NB4 (cell line): ENCODE data around the gene DCAF17.
A peak's percentile ranks its signal among the peaks of the same experiment; 100 is the strongest.

Experiments
- DNase-seq: peaks from one replicate; pipeline ENCODE4 v3.0.0; 2010; ENCODE audit warnings: low read depth
- H3K4me3 ChIP-seq: one replicate; pipeline ENCODE4 v1.5.1; 2011; ENCODE audit warnings: mild to moderate bottlenecking, low read depth, low read length, moderate library complexity
- MYC ChIP-seq: IDR thresholded peaks from 2 replicates; pipeline ENCODE4 v1.6.1; 2011; ENCODE audit warnings: low read depth, low read length
- POLR2A ChIP-seq: IDR thresholded peaks from 2 replicates; pipeline ENCODE4 v1.6.1; 2011; ENCODE audit warnings: mild to moderate bottlenecking; ENCODE audit not compliant: insufficient read length; ENCODE audit errors: extremely low read depth
- TF ChIP-seq, protein P1 (sequence below): IDR thresholded peaks from 2 replicates; pipeline ENCODE4 v1.6.1; 2011; ENCODE audit warnings: low read depth, low read length
- TF ChIP-seq, protein P2 (sequence below): IDR thresholded peaks from one replicate; pipeline ENCODE4 v1.5.1; 2012; ENCODE audit warnings: low read depth, low read length

The DCAF17 gene

DNA sequence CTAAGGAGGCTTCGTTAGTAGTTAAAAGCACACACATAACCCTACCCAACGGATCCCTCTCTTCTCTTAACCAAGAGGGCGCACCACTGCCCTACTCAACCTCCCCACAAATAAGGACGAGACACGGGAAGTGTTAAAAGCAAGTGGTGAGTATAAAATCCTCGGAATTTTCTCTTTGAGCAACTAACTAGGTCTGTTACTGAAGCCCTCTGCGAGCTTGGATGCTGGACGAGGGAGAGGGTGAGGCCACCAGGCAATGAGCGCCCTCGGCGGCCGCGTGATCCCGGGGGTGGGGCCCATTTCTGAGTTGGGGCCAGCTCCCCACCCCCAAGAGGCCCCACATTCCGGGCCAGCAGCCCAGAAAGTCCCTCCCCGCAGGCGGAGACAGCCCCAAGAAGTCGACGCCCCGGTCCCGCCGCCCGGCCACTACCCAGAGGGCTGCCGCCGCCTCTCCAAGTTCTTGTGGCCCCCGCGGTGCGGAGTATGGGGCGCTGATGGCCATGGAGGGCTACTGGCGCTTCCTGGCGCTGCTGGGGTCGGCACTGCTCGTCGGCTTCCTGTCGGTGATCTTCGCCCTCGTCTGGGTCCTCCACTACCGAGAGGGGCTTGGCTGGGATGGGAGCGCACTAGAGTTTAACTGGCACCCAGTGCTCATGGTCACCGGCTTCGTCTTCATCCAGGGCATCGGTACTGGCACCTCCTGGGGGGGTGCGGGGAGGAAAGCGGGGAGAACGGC is 88.2 kb downstream of the DCAF17 start, which contains the start of gene CYBRD1:
CYBRD1 (plus strand) TSS at position 423 of the 736 bp plus-strand sequence; CDS start at position 495, 72 bp downstream.
- peak; percentile 72 for TF ChIP-seq POLR2A
- TF ChIP-seq, protein P1, sequence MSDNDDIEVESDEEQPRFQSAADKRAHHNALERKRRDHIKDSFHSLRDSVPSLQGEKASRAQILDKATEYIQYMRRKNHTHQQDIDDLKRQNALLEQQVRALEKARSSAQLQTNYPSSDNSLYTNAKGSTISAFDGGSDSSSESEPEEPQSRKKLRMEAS, result peak; percentile 46
- TF ChIP-seq MYC, result peak; percentile 78
- TF ChIP-seq, protein P2, sequence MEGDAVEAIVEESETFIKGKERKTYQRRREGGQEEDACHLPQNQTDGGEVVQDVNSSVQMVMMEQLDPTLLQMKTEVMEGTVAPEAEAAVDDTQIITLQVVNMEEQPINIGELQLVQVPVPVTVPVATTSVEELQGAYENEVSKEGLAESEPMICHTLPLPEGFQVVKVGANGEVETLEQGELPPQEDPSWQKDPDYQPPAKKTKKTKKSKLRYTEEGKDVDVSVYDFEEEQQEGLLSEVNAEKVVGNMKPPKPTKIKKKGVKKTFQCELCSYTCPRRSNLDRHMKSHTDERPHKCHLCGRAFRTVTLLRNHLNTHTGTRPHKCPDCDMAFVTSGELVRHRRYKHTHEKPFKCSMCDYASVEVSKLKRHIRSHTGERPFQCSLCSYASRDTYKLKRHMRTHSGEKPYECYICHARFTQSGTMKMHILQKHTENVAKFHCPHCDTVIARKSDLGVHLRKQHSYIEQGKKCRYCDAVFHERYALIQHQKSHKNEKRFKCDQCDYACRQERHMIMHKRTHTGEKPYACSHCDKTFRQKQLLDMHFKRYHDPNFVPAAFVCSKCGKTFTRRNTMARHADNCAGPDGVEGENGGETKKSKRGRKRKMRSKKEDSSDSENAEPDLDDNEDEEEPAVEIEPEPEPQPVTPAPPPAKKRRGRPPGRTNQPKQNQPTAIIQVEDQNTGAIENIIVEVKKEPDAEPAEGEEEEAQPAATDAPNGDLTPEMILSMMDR, result no peak
- DNase-seq, result peak; percentile 93
- peak within 1 kb of the TSS; percentile 75 for H3K4me3 ChIP-seq

DNA sequence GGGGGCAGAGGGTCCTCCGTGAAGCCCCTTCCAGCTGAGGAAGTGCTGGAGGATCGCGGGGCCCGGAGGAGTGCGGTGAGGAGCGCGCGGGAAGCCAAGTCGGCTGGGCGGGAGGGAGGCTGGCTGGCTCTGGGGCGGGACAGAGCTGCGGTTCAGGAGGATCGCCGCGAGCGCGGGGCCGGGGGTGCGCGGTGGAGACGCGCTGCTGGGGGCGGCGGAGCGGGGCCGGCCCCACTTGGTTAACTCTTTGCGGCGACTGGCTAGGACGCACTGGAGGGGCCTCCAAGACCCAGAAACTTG is 88.7 kb downstream of the DCAF17 start:
- peak; percentile 69 for DNase-seq
- H3K4me3 ChIP-seq, result peak overlapping the region; percentile 75
- no peak for TF ChIP-seq POLR2A
- no peak for TF ChIP-seq MYC
- TF ChIP-seq, protein P2, result no peak
- TF ChIP-seq, protein P1, result no peak

DNA sequence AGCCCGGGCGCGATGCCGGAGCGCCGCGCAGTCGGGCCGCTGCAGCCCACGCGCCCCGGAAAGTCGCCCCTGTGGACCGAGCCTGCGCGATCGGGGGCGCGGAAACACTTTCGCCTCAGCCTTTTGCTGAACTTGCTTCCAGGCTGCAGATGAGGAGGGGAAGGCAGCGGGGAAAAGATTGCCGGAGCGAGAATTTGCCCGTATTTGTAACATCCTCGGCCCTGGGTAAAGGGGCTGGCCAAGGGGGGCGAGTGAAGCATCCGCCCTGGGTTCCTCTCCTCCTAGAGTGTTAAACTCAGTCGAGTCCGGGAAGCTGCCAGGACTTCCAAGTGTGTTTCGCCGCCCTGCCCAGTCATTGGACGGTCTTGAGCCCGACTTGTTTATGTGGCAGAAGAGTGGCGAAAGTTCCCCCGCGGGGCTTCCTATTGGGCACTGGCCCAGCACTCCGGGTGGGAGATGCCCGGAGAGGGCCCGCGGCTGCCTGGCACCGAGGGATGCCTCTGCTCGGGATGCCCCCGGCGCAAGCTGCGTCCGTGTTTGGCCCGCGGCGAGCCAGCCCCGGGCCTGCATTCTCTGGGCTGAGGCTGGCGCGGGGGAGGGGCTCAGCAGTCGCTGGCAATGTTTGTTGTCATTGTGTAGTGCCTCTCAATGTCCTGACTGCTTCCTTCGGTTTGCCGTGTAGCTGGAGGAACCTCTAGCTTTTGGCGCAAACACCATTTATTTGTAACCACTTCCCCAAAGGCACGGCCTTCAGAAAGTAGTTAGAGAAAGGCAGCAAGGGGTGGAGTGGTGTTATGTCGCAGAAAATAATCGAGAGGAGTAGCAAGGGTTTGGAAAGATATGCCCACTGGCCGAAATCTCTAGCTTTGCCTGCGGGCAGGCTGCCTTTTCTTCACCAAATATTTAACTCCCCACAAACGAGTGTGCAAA is 89.3 kb downstream of the DCAF17 start:
- peak overlapping the region; percentile 75 for H3K4me3 ChIP-seq
- TF ChIP-seq MYC (no peak; the same call in 1 of the 2 replicates), POLR2A (peak; percentile 47)
- TF ChIP-seq, protein P1, result peak; percentile 59; the same call in 1 of the 2 replicates
- DNase-seq, result peak; percentile 93

DNA sequence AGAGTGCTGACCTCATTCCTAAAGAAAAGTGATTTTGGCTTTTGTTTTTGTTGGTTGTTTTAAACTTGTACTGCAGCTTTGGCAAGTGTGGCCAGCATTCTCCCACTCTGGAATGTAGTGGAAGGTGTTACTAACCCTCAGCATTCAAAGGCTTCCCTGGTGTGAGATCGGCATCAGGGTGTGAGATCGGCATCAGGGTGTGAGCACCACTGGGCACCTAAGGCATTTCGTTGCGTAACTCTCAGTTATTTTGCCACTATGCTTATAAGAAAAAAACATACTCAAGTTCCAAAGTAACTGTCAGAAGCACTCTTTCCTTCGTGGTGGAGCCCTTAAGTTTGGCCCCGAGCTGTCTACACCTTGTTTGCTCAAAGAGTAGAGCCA is 90.0 kb downstream of the DCAF17 start:
- peak; percentile 72 for DNase-seq
- H3K4me3 ChIP-seq, result peak overlapping the region; percentile 75
- TF ChIP-seq, protein P1, result no peak
- TF ChIP-seq POLR2A (no peak), MYC (no peak)
- TF ChIP-seq, protein P2, result no peak

DNA sequence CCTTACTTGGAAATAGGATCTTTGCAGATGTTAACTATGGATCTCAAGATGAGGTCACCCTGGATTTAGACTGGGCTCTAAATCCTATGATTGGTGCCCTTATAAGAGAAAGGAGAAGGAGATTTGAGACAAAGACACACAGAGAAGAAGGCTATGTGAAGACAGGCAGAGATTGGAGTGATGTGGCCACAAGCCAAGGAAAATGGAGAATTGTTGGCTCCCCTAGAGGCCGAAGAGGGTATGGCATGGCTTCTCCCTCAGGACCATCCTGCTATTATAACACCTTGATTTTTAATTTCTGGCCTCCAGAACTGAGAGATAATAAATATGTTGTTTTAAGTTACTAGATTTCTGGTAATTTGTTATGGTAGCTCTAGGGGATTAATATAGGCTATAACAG is 95.9 kb downstream of the DCAF17 start:
- H3K4me3 ChIP-seq, result no peak overlapping the region
- peak; percentile 49 for DNase-seq
- TF ChIP-seq, protein P1, result no peak
- TF ChIP-seq, protein P2, result peak; percentile 74
